ENCODE data around the gene NUAK1. TPM values are rescaled to one million over a fixed set of nuclear protein-coding genes. Genes with fewer than 3 reads are reported as not detected.

Gene NUAK1
- total and polyA plus RNA-seq, 4 donors = 2.9 to 14.1 (median 9.2) TPM

DNA sequence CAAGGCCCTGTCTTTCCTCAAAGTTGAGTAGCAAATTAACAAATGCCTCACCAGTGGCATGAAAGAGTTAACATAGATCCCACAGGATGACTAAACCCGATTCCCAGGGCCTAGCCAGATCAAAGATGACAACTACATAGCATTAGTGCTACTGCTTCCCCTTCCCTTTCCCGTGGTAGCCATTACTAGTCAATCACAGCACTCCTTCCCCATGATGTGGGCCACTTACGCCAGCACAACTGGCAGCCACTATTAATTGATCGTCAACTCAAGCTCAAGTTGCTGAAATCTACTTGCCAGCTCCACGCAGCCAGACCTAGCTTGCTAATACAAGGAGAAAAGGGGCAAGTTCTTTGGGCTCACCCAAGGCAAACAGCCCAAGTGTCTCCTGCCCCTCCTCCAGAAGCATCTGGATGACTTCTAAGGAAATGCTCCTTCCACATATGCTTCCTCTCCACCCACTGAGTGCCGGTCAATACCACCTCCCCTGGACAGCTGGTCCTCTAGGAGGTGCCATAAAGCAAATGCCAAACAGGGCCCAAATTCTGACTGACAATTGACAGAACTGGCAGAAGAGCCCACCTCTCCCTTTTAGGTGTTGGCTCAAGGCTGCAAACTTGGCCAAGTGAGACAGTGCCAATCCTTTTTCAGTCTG lies 72.6 kb downstream of the NUAK1 start:
- Histone ChIP-seq H3K27ac (ENCODE audit: low read depth in 1 of 2, low read length in 1 of 2) (no peak overlapping the region), H3K27me3 (ENCODE audit: control insufficient read depth in 3 of 3, insufficient read depth in 3 of 3, low read length in 2 of 3) (no peaks in the 10 kb centered on the region), H3K4me1 (ENCODE audit: control insufficient read depth in 5 of 5, insufficient read depth in 5 of 5, low read length in 5 of 5) (peaks cover 0 to 7% (median 5%) of the 10 kb centered on the region in 5 donors), H3K9ac (ENCODE audit: insufficient read depth in 1 of 2, low read length in 2 of 2) (no peak overlapping the region), H3K9me3 (ENCODE audit: control insufficient read depth in 4 of 4, insufficient read depth in 3 of 4, low read length in 3 of 4) (peaks cover 0 to 4% (median 0%) of the 10 kb centered on the region in 4 donors), H3K36me3 (ENCODE audit: control insufficient read depth in 4 of 4, insufficient read depth in 4 of 4, low read length in 4 of 4) (peaks cover 7 to 22% (median 12%) of the 10 kb centered on the region in 4 donors), H3K4me3 (no peak overlapping the region)
- WGBS, 2 donors = 48 to 58% methylated on average over 5 to 6 of the region's 6 CpGs
- DNase-seq (no peak), ATAC-seq (ENCODE audit: insufficient read depth, low FRiP score) (no peak)
- TF ChIP-seq, protein P1, sequence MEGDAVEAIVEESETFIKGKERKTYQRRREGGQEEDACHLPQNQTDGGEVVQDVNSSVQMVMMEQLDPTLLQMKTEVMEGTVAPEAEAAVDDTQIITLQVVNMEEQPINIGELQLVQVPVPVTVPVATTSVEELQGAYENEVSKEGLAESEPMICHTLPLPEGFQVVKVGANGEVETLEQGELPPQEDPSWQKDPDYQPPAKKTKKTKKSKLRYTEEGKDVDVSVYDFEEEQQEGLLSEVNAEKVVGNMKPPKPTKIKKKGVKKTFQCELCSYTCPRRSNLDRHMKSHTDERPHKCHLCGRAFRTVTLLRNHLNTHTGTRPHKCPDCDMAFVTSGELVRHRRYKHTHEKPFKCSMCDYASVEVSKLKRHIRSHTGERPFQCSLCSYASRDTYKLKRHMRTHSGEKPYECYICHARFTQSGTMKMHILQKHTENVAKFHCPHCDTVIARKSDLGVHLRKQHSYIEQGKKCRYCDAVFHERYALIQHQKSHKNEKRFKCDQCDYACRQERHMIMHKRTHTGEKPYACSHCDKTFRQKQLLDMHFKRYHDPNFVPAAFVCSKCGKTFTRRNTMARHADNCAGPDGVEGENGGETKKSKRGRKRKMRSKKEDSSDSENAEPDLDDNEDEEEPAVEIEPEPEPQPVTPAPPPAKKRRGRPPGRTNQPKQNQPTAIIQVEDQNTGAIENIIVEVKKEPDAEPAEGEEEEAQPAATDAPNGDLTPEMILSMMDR (IDR thresholded peaks at IDR 0.05; ENCODE audit: control extremely low read depth, extremely low read depth) = no peak

DNA sequence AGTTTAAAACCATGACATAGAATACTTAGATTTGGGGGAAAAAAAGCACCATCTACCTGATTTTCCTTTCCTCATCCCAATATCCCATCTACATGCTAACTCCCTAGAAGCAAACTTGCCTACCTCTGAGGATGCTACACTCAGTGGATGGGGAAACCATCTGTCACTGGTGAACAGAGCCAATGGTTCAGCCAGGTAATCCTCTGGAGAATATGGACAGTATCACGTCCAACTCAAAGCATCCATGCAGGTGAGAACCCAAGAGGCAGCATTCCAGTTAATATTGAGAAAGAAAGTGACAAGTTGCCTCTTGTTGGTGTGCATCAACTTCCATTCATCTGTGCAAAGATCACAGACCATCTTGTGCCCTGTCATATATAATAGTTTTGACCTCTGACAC lies 73.2 kb downstream of the NUAK1 start:
- Histone ChIP-seq H3K27me3 (ENCODE audit: control insufficient read depth in 3 of 3, insufficient read depth in 3 of 3, low read length in 2 of 3) (no peaks in the 10 kb centered on the region), H3K4me3 (no peak overlapping the region), H3K9ac (ENCODE audit: insufficient read depth in 1 of 2, low read length in 2 of 2) (no peak overlapping the region), H3K9me3 (ENCODE audit: control insufficient read depth in 4 of 4, insufficient read depth in 3 of 4, low read length in 3 of 4) (peaks cover 0 to 4% (median 0%) of the 10 kb centered on the region in 4 donors), H3K27ac (ENCODE audit: low read depth in 1 of 2, low read length in 1 of 2) (peak overlapping the region in 1 of 2 donors; percentile 36), H3K36me3 (ENCODE audit: control insufficient read depth in 4 of 4, insufficient read depth in 4 of 4, low read length in 4 of 4) (peaks cover 7 to 22% (median 12%) of the 10 kb centered on the region in 4 donors), H3K4me1 (ENCODE audit: control insufficient read depth in 5 of 5, insufficient read depth in 5 of 5, low read length in 5 of 5) (peaks cover 0 to 7% (median 0%) of the 10 kb centered on the region in 5 donors)
- TF ChIP-seq, protein P1 (IDR thresholded peaks at IDR 0.05; ENCODE audit: control extremely low read depth, extremely low read depth) = no peak
- DNase-seq = no peak
- WGBS, 2 donors = 83 to 95% methylated on average over 1 of the region's 1 CpG
- ATAC-seq (ENCODE audit: insufficient read depth, low FRiP score) = no peak

DNA sequence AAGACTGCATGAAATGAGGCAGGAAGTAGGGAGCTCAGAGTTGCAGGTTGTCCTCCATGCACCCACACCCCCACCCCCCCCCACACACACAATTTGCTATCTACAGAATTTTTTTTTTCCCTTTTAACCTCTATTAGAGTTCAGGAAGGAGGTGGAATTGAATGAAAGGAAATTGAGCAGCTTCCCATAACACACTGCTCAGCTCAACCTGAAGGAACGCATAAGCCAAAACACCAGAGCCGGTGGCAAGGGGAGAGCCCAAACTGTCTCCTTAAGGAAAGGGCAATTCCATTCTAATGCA lies 74.1 kb downstream of the NUAK1 start:
- H3K27ac ChIP-seq (ENCODE audit: low read depth in 1 of 2, low read length in 1 of 2) = no peak overlapping the region
- H3K9ac ChIP-seq (ENCODE audit: insufficient read depth in 1 of 2, low read length in 2 of 2) = no peak overlapping the region
- peak in 1 of 3 donors; percentile 25 for DNase-seq
- H3K27me3 ChIP-seq (ENCODE audit: control insufficient read depth in 3 of 3, insufficient read depth in 3 of 3, low read length in 2 of 3) = no peaks in the 10 kb centered on the region
- WGBS, 2 donors = 76 to 88% methylated on average over 2 of the region's 2 CpGs
- peaks cover 0 to 4% (median 0%) of the 10 kb centered on the region in 4 donors for H3K9me3 ChIP-seq (ENCODE audit: control insufficient read depth in 4 of 4, insufficient read depth in 3 of 4, low read length in 3 of 4)
- H3K36me3 ChIP-seq (ENCODE audit: control insufficient read depth in 4 of 4, insufficient read depth in 4 of 4, low read length in 4 of 4) = peaks cover 7 to 18% (median 10%) of the 10 kb centered on the region in 4 donors
- H3K4me3 ChIP-seq = no peak overlapping the region
- TF ChIP-seq, protein P1 (IDR thresholded peaks at IDR 0.05; ENCODE audit: control extremely low read depth, extremely low read depth) = no peak
- ATAC-seq (ENCODE audit: insufficient read depth, low FRiP score) = no peak
- peaks cover 0 to 7% (median 0%) of the 10 kb centered on the region in 5 donors for H3K4me1 ChIP-seq (ENCODE audit: control insufficient read depth in 5 of 5, insufficient read depth in 5 of 5, low read length in 5 of 5)
